Measurements from ENCODE around the gene CBFA2T2. TPM values are rescaled to one million over a fixed set of nuclear protein-coding genes. Genes with fewer than 3 reads are reported as not detected.

CBFA2T2 gene
- total RNA-seq, 2 experiments from 2014 or later: 17.9 to 18.6 TPM

GRCh38 chr20:33686100-33686983, 196.4 kb downstream of the CBFA2T2 start, which contains the start of gene E2F1:
Gene E2F1, minus strand, starts transcription at chr20:33686385. Its CDS starts 121 bp downstream, at chr20:33686264.
- ChIA-PET CTCF (interaction anchor here (2.3 to 3.1 kb wide), 2 partner anchors 18 to 19 kb away, joined by 12 to 15 read pairs; no protein-coding TSS in a partner anchor), POLR2A (interaction anchor here (0.5 to 1.8 kb wide), 7 partner anchors 19 to 243 kb away, joined by 3 to 9 read pairs (median 4); partner anchors contain the start of genes PXMP4, SNTA1 and ZNF341)
- no peak within 1 kb of the TSS for H3K27ac ChIP-seq (ENCODE audit: low read depth in 1 of 2, low read length in 2 of 2)
- no peaks in the 10 kb centered on the region for H3K36me3 ChIP-seq (ENCODE audit: insufficient read depth, low read length)
- ATAC-seq (ENCODE audit: poor library complexity) (peak; percentile 94), DNase-seq (peak; percentile 81 to 97 (median 94))
- no peaks in the 10 kb centered on the region for H3K36me3 Mint-ChIP-seq (ENCODE audit: low read depth)
- H3K9me3 ChIP-seq (ENCODE audit: control insufficient read depth in 1 of 2, insufficient read depth in 1 of 2, low read length in 2 of 2): no peaks in the 10 kb centered on the region
- peak within 1 kb of the TSS; percentile 89 for H3K4me3 Mint-ChIP-seq
- peak within 1 kb of the TSS; percentile 39 for H3K27ac Mint-ChIP-seq
- peak within 1 kb of the TSS; percentile 47 for H3K4me3 ChIP-seq (ENCODE audit: low read length)
- intact Hi-C loops (cut with DNase I, micrococcal nuclease): loop anchor here in 1 of 2 experiments (2.0 to 10.0 kb wide), 3 partner anchors 34 to 426 kb away; partner anchors contain the start of genes EIF2S2, PXMP4 and RALY
- H3K27me3 Mint-ChIP-seq: no peaks in the 10 kb centered on the region
- peak; percentile 23 for TF ChIP-seq CTCF (IDR thresholded peaks at IDR 0.05)
- H3K9me3 Mint-ChIP-seq: no peaks in the 10 kb centered on the region
- peaks cover 50% of the 10 kb centered on the region for H3K4me1 ChIP-seq (ENCODE audit: insufficient read depth, low read length)
- peaks cover 50% of the 10 kb centered on the region for H3K4me1 Mint-ChIP-seq (ENCODE audit: low read depth)
- no peaks in the 10 kb centered on the region for H3K27me3 ChIP-seq (ENCODE audit: control insufficient read depth in 1 of 2, insufficient read depth in 2 of 2, low read length in 2 of 2)

GRCh38 chr20:33686984-33687366, 197.1 kb downstream of the CBFA2T2 start:
- POLR2A ChIA-PET: interaction anchor here (0.5 to 1.3 kb wide), 5 partner anchors 19 to 244 kb away, joined by 3 to 4 read pairs (median 3); partner anchors contain the start of genes PXMP4 and SNTA1
- intact Hi-C loops (cut with DNase I, micrococcal nuclease): loop anchor here in 1 of 2 experiments (2.0 to 10.0 kb wide), 3 partner anchors 34 to 425 kb away; partner anchors contain the start of genes EIF2S2, PXMP4 and RALY
- Mint-ChIP-seq H3K9me3 (no peaks in the 10 kb centered on the region), H3K4me1 (ENCODE audit: low read depth) (peaks cover 44% of the 10 kb centered on the region), H3K27ac (peak overlapping the region; percentile 37), H3K27me3 (no peaks in the 10 kb centered on the region), H3K4me3 (peak overlapping the region; percentile 89), H3K36me3 (ENCODE audit: low read depth) (no peaks in the 10 kb centered on the region)
- Histone ChIP-seq H3K4me1 (ENCODE audit: insufficient read depth, low read length) (peaks cover 50% of the 10 kb centered on the region), H3K36me3 (ENCODE audit: insufficient read depth, low read length) (no peaks in the 10 kb centered on the region), H3K4me3 (ENCODE audit: low read length) (peak overlapping the region; percentile 47), H3K27me3 (ENCODE audit: control insufficient read depth in 1 of 2, insufficient read depth in 2 of 2, low read length in 2 of 2) (no peaks in the 10 kb centered on the region), H3K9me3 (ENCODE audit: control insufficient read depth in 1 of 2, insufficient read depth in 1 of 2, low read length in 2 of 2) (no peaks in the 10 kb centered on the region), H3K27ac (ENCODE audit: low read depth in 1 of 2, low read length in 2 of 2) (no peak overlapping the region)
- no peak for ATAC-seq (ENCODE audit: poor library complexity)
- CTCF ChIA-PET: interaction anchor here (2.3 kb wide), 1 partner anchor 19 kb away, joined by 12 read pairs; no protein-coding TSS in a partner anchor
- no peak for DNase-seq
- TF ChIP-seq CTCF (IDR thresholded peaks at IDR 0.05): no peak

- H3K9me3 Mint-ChIP-seq: no peaks in the 10 kb centered on the region
- H3K36me3 ChIP-seq (ENCODE audit: insufficient read depth, low read length): no peaks in the 10 kb centered on the region
- intact Hi-C loops (cut with DNase I, micrococcal nuclease): loop anchor here in 1 of 2 experiments (2.0 to 10.0 kb wide), 3 partner anchors 33 to 425 kb away; partner anchors contain the start of genes EIF2S2, PXMP4 and RALY
- no peak for TF ChIP-seq CTCF (IDR thresholded peaks at IDR 0.05)
- H3K27me3 ChIP-seq (ENCODE audit: control insufficient read depth in 1 of 2, insufficient read depth in 2 of 2, low read length in 2 of 2): no peaks in the 10 kb centered on the region
- peaks cover 47% of the 10 kb centered on the region for H3K4me1 ChIP-seq (ENCODE audit: insufficient read depth, low read length)
- H3K27ac Mint-ChIP-seq: peak overlapping the region; percentile 37
- H3K4me3 Mint-ChIP-seq: peak overlapping the region; percentile 89
- H3K36me3 Mint-ChIP-seq (ENCODE audit: low read depth): no peaks in the 10 kb centered on the region
- H3K27ac ChIP-seq (ENCODE audit: low read depth in 1 of 2, low read length in 2 of 2): no peak overlapping the region
- DNase-seq (peak in 1 of 14 experiments; percentile 20), ATAC-seq (ENCODE audit: poor library complexity) (no peak)
- no peaks in the 10 kb centered on the region for H3K9me3 ChIP-seq (ENCODE audit: control insufficient read depth in 1 of 2, insufficient read depth in 1 of 2, low read length in 2 of 2)
- H3K4me1 Mint-ChIP-seq (ENCODE audit: low read depth): peaks cover 42% of the 10 kb centered on the region
- ChIA-PET POLR2A (interaction anchor here (0.9 to 1.3 kb wide), 4 partner anchors 8 to 45 kb away, joined by 3 to 4 read pairs (median 4); partner anchors contain the start of gene PXMP4), CTCF (interaction anchor here (2.3 kb wide), 1 partner anchor 19 kb away, joined by 12 read pairs; no protein-coding TSS in a partner anchor)
- no peaks in the 10 kb centered on the region for H3K27me3 Mint-ChIP-seq
- no peak overlapping the region for H3K4me3 ChIP-seq (ENCODE audit: low read length)
Measured at GRCh38 chr20:33687370-33687915, 197.5 kb downstream of the CBFA2T2 start.

Measured in CD4-positive, alpha-beta T cell (primary cell).